CD14-positive monocyte (primary cell): Measurements from ENCODE around the gene TRPC1. TPM values are rescaled to one million over a fixed set of nuclear protein-coding genes. Genes with fewer than 3 reads are reported as not detected.

ENCODE experiments used
- DNase-seq, 3 donors: peaks; one replicate each; pipeline ENCODE4 v3.0.0-alpha.2; 2011 to 2022
- H2AFZ ChIP-seq: 2 replicates; pipeline ENCODE4 v1.6.0; 2012; ENCODE audit warnings: mild to moderate bottlenecking, low read depth, low read length, inconsistent platforms; ENCODE audit not compliant: insufficient read depth, poor library complexity, severe bottlenecking
- H3K27ac ChIP-seq, 2 donors: 1 replicate in 1 of 2; 2 replicates in 1 of 2; pipeline ENCODE4 v1.5.1; 2012 to 2013; ENCODE audit warnings: low read length in 2 of 2, control low read depth in 1 of 2, inconsistent platforms in 1 of 2, low read depth in 1 of 2, mild to moderate bottlenecking in 1 of 2
- H3K27me3 ChIP-seq, 2 donors: one replicate each; pipeline versions ENCODE4 v1.6.0 to v1.6.1; 2011 to 2013; ENCODE audit warnings: low read length in 2 of 2; ENCODE audit not compliant: control insufficient read depth in 2 of 2, insufficient read depth in 2 of 2
- H3K36me3 ChIP-seq, 2 donors: replicated peaks in 1 of 2; 1 replicate in 1 of 2; 2 replicates in 1 of 2; pipeline versions ENCODE4 v1.5.1 to v1.6.1; 2012 to 2013; ENCODE audit warnings: low read length in 2 of 2, control low read depth in 1 of 2, inconsistent platforms in 1 of 2, mild to moderate bottlenecking in 1 of 2; ENCODE audit not compliant: insufficient read depth in 2 of 2, control insufficient read depth in 1 of 2
- H3K4me1 ChIP-seq, 2 donors: 1 replicate in 1 of 2; 2 replicates in 1 of 2; pipeline versions ENCODE4 v1.5.1 to v1.6.1; 2012 to 2013; ENCODE audit warnings: low read length in 2 of 2, control low read depth in 1 of 2, inconsistent platforms in 1 of 2, mild to moderate bottlenecking in 1 of 2, moderate library complexity in 1 of 2; ENCODE audit not compliant: insufficient read depth in 2 of 2, control insufficient read depth in 1 of 2
- H3K4me2 ChIP-seq: replicated peaks from 2 replicates; pipeline ENCODE3; 2012; ENCODE audit warnings: low read length, moderate library complexity, mild to moderate bottlenecking; ENCODE audit not compliant: poor library complexity, severe bottlenecking; ENCODE audit errors: extremely low read depth
- H3K4me3 ChIP-seq, 3 experiments: fragments of 200-600 bp in 1 of 3; sonication (generic) in 1 of 3; replicated peaks in 1 of 3; 1 replicate in 2 of 3; 2 replicates in 1 of 3; pipeline ENCODE4 v1.5.1; 2011 to 2013; ENCODE audit warnings: low read length in 3 of 3, mild to moderate bottlenecking in 3 of 3, control low read depth in 2 of 3, low read depth in 2 of 3, inconsistent platforms in 1 of 3, moderate library complexity in 1 of 3
- H3K79me2 ChIP-seq: 2 replicates; pipeline ENCODE4 v1.6.0; 2012; ENCODE audit warnings: mild to moderate bottlenecking, control low read depth, inconsistent platforms, low read length, moderate library complexity; ENCODE audit not compliant: insufficient read depth
- H3K9ac ChIP-seq: 2 replicates; pipeline ENCODE4 v1.6.0; 2017; ENCODE audit warnings: low read length, mild to moderate bottlenecking; ENCODE audit not compliant: insufficient read depth, poor library complexity, severe bottlenecking
- H3K9me3 ChIP-seq, 2 donors: replicated peaks in 1 of 2; 1 replicate in 1 of 2; 2 replicates in 1 of 2; pipeline versions ENCODE4 v1.5.1 to v1.6.1; 2012 to 2013; ENCODE audit warnings: low read length in 2 of 2, control low read depth in 1 of 2; ENCODE audit not compliant: control insufficient read depth in 1 of 2, insufficient read depth in 1 of 2
- H4K20me1 ChIP-seq: 2 replicates; pipeline ENCODE4 v1.6.0; 2012; ENCODE audit warnings: mild to moderate bottlenecking, low read length, control low read depth, moderate library complexity; ENCODE audit not compliant: insufficient read depth
- H3K27ac Mint-ChIP-seq, 7 donors: one replicate each; pipeline ENCODE4 v1.8.0; 2020; ENCODE audit warnings: mild to moderate bottlenecking in 7 of 7, mixed read lengths in 7 of 7, moderate library complexity in 6 of 7, inconsistent platforms in 2 of 7
- H3K27me3 Mint-ChIP-seq, 3 donors: one replicate each; pipeline ENCODE4 v1.8.0; 2021 to 2022; ENCODE audit warnings: low read depth in 3 of 3, mild to moderate bottlenecking in 3 of 3, mixed read lengths in 3 of 3, moderate library complexity in 3 of 3, inconsistent platforms in 1 of 3
- H3K36me3 Mint-ChIP-seq, 2 donors: one replicate each; pipeline ENCODE4 v1.8.0; 2020; ENCODE audit warnings: mixed read lengths in 2 of 2, inconsistent platforms in 1 of 2, mild to moderate bottlenecking in 1 of 2
- H3K4me1 Mint-ChIP-seq: one replicate; pipeline ENCODE4 v1.8.0; 2020; ENCODE audit warnings: mild to moderate bottlenecking, mixed read lengths
- H3K4me3 Mint-ChIP-seq, 2 donors: one replicate each; pipeline ENCODE4 v1.8.0; 2020; ENCODE audit warnings: mild to moderate bottlenecking in 2 of 2, mixed read lengths in 2 of 2, moderate library complexity in 1 of 2
- H3K9me3 Mint-ChIP-seq, 7 donors: one replicate each; pipeline ENCODE4 v1.8.0; 2020 to 2022; ENCODE audit warnings: mixed read lengths in 7 of 7, mild to moderate bottlenecking in 6 of 7, moderate library complexity in 6 of 7, inconsistent platforms in 2 of 7
- WGBS: methylation state at CpG from one replicate; pipeline ENCODE4 v1.1.5; 2013; ENCODE audit warnings: missing lambda C conversion rate; ENCODE audit not compliant: insufficient coverage; 5-methylcytosine and 5-hydroxymethylcytosine counted together
- intact Hi-C, 2 donors: fragments of 100-400 bp; cut with micrococcal nuclease; formaldehyde crosslinking; loops; one replicate each; pipeline versions ENCODE4 v1.15.0 to v1.15.1; 2023
- polyA plus RNA-seq, 3 donors: library from polyadenylated mRNA; depleted of rRNA in 1 of 3; unstranded in 2 of 3; stranded (reverse) in 1 of 3; fragments of 300-500 nt in 2 of 3; fragments of >200 nt in 1 of 3; fragmentation: Illumina TruSeq in 2 of 3; gene quantifications; 1 replicate in 2 of 3; 2 replicates in 1 of 3; pipeline ENCODE4 v1.2.3, GENCODE V29; 2012 to 2021
- TF ChIP-seq, protein P1 (sequence below): fragments of 200-600 bp; IDR thresholded peaks from one replicate; pipeline ENCODE4 v1.8.0; 2022; ENCODE audit warnings: antibody characterized with exemption, mild to moderate bottlenecking

The TRPC1 gene
- polyA plus RNA-seq, 3 donors, result 0.01 TPM; not detected in 2

DNA sequence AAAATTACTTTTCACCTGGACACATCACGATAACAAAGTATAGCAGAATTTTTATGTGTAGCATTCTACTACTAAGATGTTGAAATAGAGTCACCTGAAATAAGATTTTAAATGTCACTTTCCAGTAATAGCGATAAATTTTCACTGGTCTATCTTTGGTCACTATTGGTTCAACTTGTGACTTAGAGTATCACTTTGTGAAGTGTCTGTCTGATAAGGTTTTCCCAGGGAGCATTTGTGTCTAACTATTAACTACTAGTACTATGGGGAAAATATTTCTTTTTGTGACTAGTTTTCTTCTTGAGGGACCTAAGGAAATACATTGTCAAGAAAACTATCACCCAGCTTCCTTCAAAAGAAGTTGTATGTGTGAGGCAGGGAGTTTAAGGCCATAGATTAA lies 11.0 kb downstream of the TRPC1 start:
- Histone ChIP-seq H3K27ac (no peak overlapping the region), H4K20me1 (no peaks in the 10 kb centered on the region), H3K4me3 (no peak overlapping the region), H3K27me3 (no peaks in the 10 kb centered on the region), H2AFZ (no peak overlapping the region), H3K79me2 (no peaks in the 10 kb centered on the region), H3K4me1 (no peaks in the 10 kb centered on the region), H3K9ac (no peak overlapping the region), H3K9me3 (no peaks in the 10 kb centered on the region), H3K36me3 (no peaks in the 10 kb centered on the region), H3K4me2 (no peak overlapping the region)
- intact Hi-C loops, result no loop called here
- no peak for DNase-seq
- no peaks in the 10 kb centered on the region for H3K36me3 Mint-ChIP-seq
- no peaks in the 10 kb centered on the region for H3K4me1 Mint-ChIP-seq
- peaks cover 0 to 1% (median 0%) of the 10 kb centered on the region in 3 donors for H3K27me3 Mint-ChIP-seq
- no peak overlapping the region for H3K4me3 Mint-ChIP-seq
- no peak overlapping the region for H3K27ac Mint-ChIP-seq
- WGBS, result no CpG with 5 or more reads among the region's 2 CpGs
- H3K9me3 Mint-ChIP-seq, result peaks cover 0 to 1% (median 0%) of the 10 kb centered on the region in 7 donors
- TF ChIP-seq, protein P1, sequence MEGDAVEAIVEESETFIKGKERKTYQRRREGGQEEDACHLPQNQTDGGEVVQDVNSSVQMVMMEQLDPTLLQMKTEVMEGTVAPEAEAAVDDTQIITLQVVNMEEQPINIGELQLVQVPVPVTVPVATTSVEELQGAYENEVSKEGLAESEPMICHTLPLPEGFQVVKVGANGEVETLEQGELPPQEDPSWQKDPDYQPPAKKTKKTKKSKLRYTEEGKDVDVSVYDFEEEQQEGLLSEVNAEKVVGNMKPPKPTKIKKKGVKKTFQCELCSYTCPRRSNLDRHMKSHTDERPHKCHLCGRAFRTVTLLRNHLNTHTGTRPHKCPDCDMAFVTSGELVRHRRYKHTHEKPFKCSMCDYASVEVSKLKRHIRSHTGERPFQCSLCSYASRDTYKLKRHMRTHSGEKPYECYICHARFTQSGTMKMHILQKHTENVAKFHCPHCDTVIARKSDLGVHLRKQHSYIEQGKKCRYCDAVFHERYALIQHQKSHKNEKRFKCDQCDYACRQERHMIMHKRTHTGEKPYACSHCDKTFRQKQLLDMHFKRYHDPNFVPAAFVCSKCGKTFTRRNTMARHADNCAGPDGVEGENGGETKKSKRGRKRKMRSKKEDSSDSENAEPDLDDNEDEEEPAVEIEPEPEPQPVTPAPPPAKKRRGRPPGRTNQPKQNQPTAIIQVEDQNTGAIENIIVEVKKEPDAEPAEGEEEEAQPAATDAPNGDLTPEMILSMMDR, result no peak

DNA sequence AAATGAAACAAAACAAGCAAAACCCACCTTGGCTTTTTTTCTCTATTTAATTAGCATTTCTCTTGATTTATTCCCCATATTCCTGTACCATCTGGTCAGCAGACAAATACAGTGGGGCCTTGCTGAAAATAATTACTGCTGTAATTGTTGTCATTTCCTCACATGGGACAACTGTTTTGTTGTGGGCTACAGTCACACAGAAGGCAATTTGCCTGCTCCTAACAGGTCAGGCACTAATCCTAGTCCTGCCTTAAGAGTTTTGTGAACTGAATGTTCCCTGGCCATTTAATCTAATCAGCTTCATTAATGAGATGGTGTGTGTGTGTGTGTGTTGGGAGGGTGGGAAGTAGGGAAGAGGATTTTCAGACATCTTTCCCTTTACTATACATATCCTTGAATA lies 11.6 kb downstream of the TRPC1 start:
- H3K9ac ChIP-seq, result no peak overlapping the region
- Mint-ChIP-seq H3K36me3 (no peaks in the 10 kb centered on the region), H3K4me1 (no peaks in the 10 kb centered on the region), H3K27me3 (peaks cover 0 to 1% (median 0%) of the 10 kb centered on the region in 3 donors), H3K4me3 (no peak overlapping the region), H3K27ac (no peak overlapping the region), H3K9me3 (peaks cover 0 to 1% (median 0%) of the 10 kb centered on the region in 7 donors)
- H3K36me3 ChIP-seq, result no peaks in the 10 kb centered on the region
- intact Hi-C loops, result no loop called here
- H3K27me3 ChIP-seq, result no peaks in the 10 kb centered on the region
- no peaks in the 10 kb centered on the region for H4K20me1 ChIP-seq
- H3K4me2 ChIP-seq, result no peak overlapping the region
- TF ChIP-seq, protein P1, result no peak
- no peak overlapping the region for H3K4me3 ChIP-seq
- no peaks in the 10 kb centered on the region for H3K9me3 ChIP-seq
- DNase-seq, result no peak
- H3K27ac ChIP-seq, result no peak overlapping the region
- H3K79me2 ChIP-seq, result no peaks in the 10 kb centered on the region
- no peak overlapping the region for H2AFZ ChIP-seq
- no peaks in the 10 kb centered on the region for H3K4me1 ChIP-seq
